Measurements from ENCODE around the gene ARHGAP36.

GRCh38 chrX:131083510-131084142, 25.5 kb downstream of the ARHGAP36 start:
- no peak for TF ChIP-seq POLR2A (IDR thresholded peaks at IDR 0.05)
- TF ChIP-seq, protein P1, sequence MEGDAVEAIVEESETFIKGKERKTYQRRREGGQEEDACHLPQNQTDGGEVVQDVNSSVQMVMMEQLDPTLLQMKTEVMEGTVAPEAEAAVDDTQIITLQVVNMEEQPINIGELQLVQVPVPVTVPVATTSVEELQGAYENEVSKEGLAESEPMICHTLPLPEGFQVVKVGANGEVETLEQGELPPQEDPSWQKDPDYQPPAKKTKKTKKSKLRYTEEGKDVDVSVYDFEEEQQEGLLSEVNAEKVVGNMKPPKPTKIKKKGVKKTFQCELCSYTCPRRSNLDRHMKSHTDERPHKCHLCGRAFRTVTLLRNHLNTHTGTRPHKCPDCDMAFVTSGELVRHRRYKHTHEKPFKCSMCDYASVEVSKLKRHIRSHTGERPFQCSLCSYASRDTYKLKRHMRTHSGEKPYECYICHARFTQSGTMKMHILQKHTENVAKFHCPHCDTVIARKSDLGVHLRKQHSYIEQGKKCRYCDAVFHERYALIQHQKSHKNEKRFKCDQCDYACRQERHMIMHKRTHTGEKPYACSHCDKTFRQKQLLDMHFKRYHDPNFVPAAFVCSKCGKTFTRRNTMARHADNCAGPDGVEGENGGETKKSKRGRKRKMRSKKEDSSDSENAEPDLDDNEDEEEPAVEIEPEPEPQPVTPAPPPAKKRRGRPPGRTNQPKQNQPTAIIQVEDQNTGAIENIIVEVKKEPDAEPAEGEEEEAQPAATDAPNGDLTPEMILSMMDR (IDR thresholded peaks at IDR 0.05): no peak
